ENCODE results near the gene PPM1G.

DNA sequence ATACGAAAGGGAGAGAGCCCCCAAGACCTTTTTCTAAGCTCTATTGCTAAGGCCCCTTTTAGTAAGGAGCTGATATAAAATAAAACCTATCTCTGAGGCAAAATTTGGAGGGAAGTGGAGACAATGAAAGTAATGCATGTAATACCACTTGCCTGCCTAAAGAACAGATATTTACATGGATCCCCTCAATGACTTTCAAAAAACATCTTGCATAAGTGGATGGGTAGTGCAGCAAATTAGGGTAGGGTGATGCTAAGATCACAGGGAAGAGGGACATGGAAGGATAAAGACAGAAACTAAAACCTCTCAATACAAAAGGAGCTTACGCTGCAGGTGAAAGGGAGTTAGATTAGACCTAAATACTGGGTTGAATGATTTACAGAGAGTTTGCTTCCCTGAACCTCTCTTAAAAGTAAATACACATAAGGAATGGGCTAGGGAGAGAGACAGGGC, 30.0 kb downstream of the PPM1G start:
- TF ChIP-seq CTCF (IDR thresholded peaks at IDR 0.05 in 8 of 11, conservative IDR thresholded peaks at IDR 0.05 in 3 of 11) (no peak), POLR2A (IDR thresholded peaks at IDR 0.05) (no peak), POLR2AphosphoS5 (IDR thresholded peaks at IDR 0.05) (no peak)
